Measurements from ENCODE around the gene KHDC1. TPM values are rescaled to one million over a fixed set of nuclear protein-coding genes. Genes with fewer than 3 reads are reported as not detected.
"Not testable (repeated sequence)": the region's sequence is repeated elsewhere in the genome, so short reads cannot be mapped to it uniquely, and the experiment has no call there.

KHDC1 gene
- total and polyA plus RNA-seq, 4 donors: 0.16 to 0.42 (median 0.25) TPM; not detected in 1

DNA sequence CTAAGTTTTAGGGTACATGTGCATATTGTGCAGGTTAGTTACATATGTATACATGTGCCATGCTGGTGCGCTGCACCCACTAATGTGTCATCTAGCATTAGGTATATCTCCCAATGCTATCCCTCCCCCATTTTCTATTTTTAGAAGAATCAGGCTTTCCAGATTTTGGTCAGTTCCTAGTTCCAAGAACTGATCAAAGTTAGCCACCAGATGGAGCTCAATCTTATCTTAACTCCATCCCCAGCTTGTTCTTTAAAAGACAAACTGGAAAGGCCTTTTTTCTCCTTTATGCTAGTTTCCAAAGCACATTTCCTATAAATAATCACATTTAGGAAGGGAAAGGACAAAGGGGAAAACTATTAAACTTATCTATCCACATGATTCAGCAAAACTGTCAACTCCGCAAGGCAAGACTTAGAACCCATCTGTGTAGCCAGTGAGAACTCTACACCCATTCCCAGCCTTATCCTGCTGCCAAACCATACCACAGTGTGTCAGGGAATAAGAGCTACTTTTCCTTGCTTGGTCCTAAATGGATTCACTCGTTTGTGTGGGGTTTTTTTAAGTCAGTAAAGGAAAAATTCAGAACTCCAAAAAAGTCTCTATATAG lies 22.8 kb upstream of the KHDC1 start:
- H3K36me3 ChIP-seq (ENCODE audit: control insufficient read depth in 4 of 4, insufficient read depth in 3 of 4, low read depth in 1 of 4, low read length in 3 of 4): no peaks in the 10 kb centered on the region
- no peaks in the 10 kb centered on the region for H3K9me3 ChIP-seq (ENCODE audit: control insufficient read depth in 4 of 4, low read length in 3 of 4)
- H3K4me1 ChIP-seq (ENCODE audit: control insufficient read depth in 4 of 4, insufficient read depth in 4 of 4, low read length in 3 of 4): no peaks in the 10 kb centered on the region
- H3K27ac ChIP-seq (ENCODE audit: low read depth in 1 of 2, low read length in 2 of 2): no peak overlapping the region
- H3K4me3 ChIP-seq (ENCODE audit: low read depth in 1 of 3, low read length in 3 of 3): no peak overlapping the region
- TF ChIP-seq FOXA2 (IDR thresholded peaks at IDR 0.05): no peak
- peak; percentile 61 to 73 for TF ChIP-seq RAD21 (IDR thresholded peaks at IDR 0.05)
- TF ChIP-seq, protein P1, sequence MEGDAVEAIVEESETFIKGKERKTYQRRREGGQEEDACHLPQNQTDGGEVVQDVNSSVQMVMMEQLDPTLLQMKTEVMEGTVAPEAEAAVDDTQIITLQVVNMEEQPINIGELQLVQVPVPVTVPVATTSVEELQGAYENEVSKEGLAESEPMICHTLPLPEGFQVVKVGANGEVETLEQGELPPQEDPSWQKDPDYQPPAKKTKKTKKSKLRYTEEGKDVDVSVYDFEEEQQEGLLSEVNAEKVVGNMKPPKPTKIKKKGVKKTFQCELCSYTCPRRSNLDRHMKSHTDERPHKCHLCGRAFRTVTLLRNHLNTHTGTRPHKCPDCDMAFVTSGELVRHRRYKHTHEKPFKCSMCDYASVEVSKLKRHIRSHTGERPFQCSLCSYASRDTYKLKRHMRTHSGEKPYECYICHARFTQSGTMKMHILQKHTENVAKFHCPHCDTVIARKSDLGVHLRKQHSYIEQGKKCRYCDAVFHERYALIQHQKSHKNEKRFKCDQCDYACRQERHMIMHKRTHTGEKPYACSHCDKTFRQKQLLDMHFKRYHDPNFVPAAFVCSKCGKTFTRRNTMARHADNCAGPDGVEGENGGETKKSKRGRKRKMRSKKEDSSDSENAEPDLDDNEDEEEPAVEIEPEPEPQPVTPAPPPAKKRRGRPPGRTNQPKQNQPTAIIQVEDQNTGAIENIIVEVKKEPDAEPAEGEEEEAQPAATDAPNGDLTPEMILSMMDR (IDR thresholded peaks at IDR 0.05; ENCODE audit: low read depth, low read length, missing input control): peak; percentile 34
- TF ChIP-seq TAF1 (conservative IDR thresholded peaks at IDR 0.05): no peak
- DNase-seq (ENCODE audit: low spot score): no peak
- WGBS: 60% methylated on average over 3 of the region's 3 CpGs
- H3K27me3 ChIP-seq (ENCODE audit: control insufficient read depth in 4 of 4, insufficient read depth in 4 of 4, low read length in 3 of 4): no peaks in the 10 kb centered on the region
- H3K9ac ChIP-seq (ENCODE audit: low read depth in 1 of 2, low read length in 2 of 2): no peak overlapping the region

DNA sequence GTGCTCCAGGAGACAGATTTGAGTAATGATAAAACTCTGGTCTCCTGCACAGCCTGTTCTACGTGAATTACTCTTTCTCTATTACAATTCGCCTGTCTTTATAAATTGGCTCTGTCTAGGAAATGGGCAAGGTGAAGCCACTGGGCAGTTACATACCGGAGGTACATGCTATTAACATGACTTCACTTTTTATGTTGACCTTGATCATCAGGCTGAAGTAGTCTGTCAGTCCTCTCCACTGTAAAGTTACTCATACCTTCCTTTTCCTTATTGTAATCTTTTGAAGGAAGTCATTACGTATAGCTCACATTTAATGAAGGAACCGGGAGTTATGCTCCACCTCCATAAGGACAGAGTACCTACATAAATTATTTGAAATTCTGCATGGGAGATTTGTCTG lies 19.9 kb upstream of the KHDC1 start:
- TF ChIP-seq FOXA2 (IDR thresholded peaks at IDR 0.05): no peak
- no peak for TF ChIP-seq JUND (IDR thresholded peaks at IDR 0.05)
- TF ChIP-seq RXRA (IDR thresholded peaks at IDR 0.05): no peak
- no peak for TF ChIP-seq GABPA (IDR thresholded peaks at IDR 0.05 in 1 of 2, conservative IDR thresholded peaks at IDR 0.05 in 1 of 2)
- TF ChIP-seq HNF4G (IDR thresholded peaks at IDR 0.05): no peak
- no peak for TF ChIP-seq YY1 (IDR thresholded peaks at IDR 0.05)
- no peak for TF ChIP-seq RAD21 (IDR thresholded peaks at IDR 0.05)
- no peak for TF ChIP-seq TAF1 (conservative IDR thresholded peaks at IDR 0.05)
- no peak for TF ChIP-seq NR2F2 (IDR thresholded peaks at IDR 0.05)
- TF ChIP-seq FOXA1 (IDR thresholded peaks at IDR 0.05): no peak
- TF ChIP-seq EGR1 (IDR thresholded peaks at IDR 0.05; ENCODE audit: low read depth in 2 of 2): no peak
- TF ChIP-seq SP1 (IDR thresholded peaks at IDR 0.05): no peak
- TF ChIP-seq ATF3 (IDR thresholded peaks at IDR 0.05): no peak
- no peak for TF ChIP-seq MAX (IDR thresholded peaks at IDR 0.05)
- TF ChIP-seq, protein P2, sequence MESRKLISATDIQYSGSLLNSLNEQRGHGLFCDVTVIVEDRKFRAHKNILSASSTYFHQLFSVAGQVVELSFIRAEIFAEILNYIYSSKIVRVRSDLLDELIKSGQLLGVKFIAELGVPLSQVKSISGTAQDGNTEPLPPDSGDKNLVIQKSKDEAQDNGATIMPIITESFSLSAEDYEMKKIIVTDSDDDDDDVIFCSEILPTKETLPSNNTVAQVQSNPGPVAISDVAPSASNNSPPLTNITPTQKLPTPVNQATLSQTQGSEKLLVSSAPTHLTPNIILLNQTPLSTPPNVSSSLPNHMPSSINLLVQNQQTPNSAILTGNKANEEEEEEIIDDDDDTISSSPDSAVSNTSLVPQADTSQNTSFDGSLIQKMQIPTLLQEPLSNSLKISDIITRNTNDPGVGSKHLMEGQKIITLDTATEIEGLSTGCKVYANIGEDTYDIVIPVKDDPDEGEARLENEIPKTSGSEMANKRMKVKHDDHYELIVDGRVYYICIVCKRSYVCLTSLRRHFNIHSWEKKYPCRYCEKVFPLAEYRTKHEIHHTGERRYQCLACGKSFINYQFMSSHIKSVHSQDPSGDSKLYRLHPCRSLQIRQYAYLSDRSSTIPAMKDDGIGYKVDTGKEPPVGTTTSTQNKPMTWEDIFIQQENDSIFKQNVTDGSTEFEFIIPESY (IDR thresholded peaks at IDR 0.05): no peak
- TF ChIP-seq, protein P1 (IDR thresholded peaks at IDR 0.05; ENCODE audit: low read depth, low read length, missing input control): no peak
- no peak for TF ChIP-seq HNF4A (conservative IDR thresholded peaks at IDR 0.05)
- TF ChIP-seq, protein P3, sequence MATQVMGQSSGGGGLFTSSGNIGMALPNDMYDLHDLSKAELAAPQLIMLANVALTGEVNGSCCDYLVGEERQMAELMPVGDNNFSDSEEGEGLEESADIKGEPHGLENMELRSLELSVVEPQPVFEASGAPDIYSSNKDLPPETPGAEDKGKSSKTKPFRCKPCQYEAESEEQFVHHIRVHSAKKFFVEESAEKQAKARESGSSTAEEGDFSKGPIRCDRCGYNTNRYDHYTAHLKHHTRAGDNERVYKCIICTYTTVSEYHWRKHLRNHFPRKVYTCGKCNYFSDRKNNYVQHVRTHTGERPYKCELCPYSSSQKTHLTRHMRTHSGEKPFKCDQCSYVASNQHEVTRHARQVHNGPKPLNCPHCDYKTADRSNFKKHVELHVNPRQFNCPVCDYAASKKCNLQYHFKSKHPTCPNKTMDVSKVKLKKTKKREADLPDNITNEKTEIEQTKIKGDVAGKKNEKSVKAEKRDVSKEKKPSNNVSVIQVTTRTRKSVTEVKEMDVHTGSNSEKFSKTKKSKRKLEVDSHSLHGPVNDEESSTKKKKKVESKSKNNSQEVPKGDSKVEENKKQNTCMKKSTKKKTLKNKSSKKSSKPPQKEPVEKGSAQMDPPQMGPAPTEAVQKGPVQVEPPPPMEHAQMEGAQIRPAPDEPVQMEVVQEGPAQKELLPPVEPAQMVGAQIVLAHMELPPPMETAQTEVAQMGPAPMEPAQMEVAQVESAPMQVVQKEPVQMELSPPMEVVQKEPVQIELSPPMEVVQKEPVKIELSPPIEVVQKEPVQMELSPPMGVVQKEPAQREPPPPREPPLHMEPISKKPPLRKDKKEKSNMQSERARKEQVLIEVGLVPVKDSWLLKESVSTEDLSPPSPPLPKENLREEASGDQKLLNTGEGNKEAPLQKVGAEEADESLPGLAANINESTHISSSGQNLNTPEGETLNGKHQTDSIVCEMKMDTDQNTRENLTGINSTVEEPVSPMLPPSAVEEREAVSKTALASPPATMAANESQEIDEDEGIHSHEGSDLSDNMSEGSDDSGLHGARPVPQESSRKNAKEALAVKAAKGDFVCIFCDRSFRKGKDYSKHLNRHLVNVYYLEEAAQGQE (IDR thresholded peaks at IDR 0.05): no peak
- H3K27me3 ChIP-seq (ENCODE audit: control insufficient read depth in 4 of 4, insufficient read depth in 4 of 4, low read length in 3 of 4): no peaks in the 10 kb centered on the region
- WGBS: 83% methylated on average over 5 of the region's 5 CpGs
- H3K9ac ChIP-seq (ENCODE audit: low read depth in 1 of 2, low read length in 2 of 2): no peak overlapping the region
- DNase-seq (ENCODE audit: low spot score): no peak
- no peaks in the 10 kb centered on the region for H3K4me1 ChIP-seq (ENCODE audit: control insufficient read depth in 4 of 4, insufficient read depth in 4 of 4, low read length in 3 of 4)
- H3K9me3 ChIP-seq (ENCODE audit: control insufficient read depth in 4 of 4, low read length in 3 of 4): no peaks in the 10 kb centered on the region
- no peaks in the 10 kb centered on the region for H3K36me3 ChIP-seq (ENCODE audit: control insufficient read depth in 4 of 4, insufficient read depth in 3 of 4, low read depth in 1 of 4, low read length in 3 of 4)
- H3K27ac ChIP-seq (ENCODE audit: low read depth in 1 of 2, low read length in 2 of 2): no peak overlapping the region
- no peak overlapping the region for H3K4me3 ChIP-seq (ENCODE audit: low read depth in 1 of 3, low read length in 3 of 3)

DNA sequence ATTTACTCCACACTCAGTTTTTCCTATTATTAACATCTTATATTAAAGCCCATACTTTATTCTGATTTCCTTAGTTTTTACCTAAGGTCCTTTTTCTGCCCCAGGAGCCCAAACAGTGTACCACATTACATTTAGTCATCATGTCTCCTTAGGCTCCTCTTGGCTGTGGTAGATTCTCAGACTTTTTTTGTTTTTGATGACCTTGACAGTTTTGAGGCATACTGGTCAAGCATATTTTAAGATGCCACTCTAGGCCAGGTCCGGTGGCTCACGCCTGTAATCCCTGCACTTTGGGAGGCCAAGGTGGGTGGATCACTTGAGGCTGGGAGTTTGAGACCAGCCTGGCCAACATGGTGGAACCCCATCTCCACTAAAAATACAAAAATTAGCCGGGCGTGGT lies 18.7 kb upstream of the KHDC1 start:
- H3K4me1 ChIP-seq (ENCODE audit: control insufficient read depth in 4 of 4, insufficient read depth in 4 of 4, low read length in 3 of 4); H3K27ac ChIP-seq (ENCODE audit: low read depth in 1 of 2, low read length in 2 of 2); DNase-seq (ENCODE audit: low spot score); H3K9ac ChIP-seq (ENCODE audit: low read depth in 1 of 2, low read length in 2 of 2); H3K4me3 ChIP-seq (ENCODE audit: low read depth in 1 of 3, low read length in 3 of 3); H3K9me3 ChIP-seq (ENCODE audit: control insufficient read depth in 4 of 4, low read length in 3 of 4); H3K27me3 ChIP-seq (ENCODE audit: control insufficient read depth in 4 of 4, insufficient read depth in 4 of 4, low read length in 3 of 4); H3K36me3 ChIP-seq (ENCODE audit: control insufficient read depth in 4 of 4, insufficient read depth in 3 of 4, low read depth in 1 of 4, low read length in 3 of 4): not testable (repeated sequence)
- whole genome bisulfite sequencing: 97% methylated on average over 4 of the region's 4 CpGs
